Activated T-helper 17 cell treated with anti-CD3 and anti-CD28 coated beads, Interleukin-2, amount 50 U/mL, for 72 hours (primary cell): ENCODE measurements around the gene SELENOV. TPM values are rescaled to one million over a fixed set of nuclear protein-coding genes. Genes with fewer than 3 reads are reported as not detected.
"Not testable (repeated sequence)": the region's sequence is repeated elsewhere in the genome, so short reads cannot be mapped to it uniquely, and the experiment has no call there.

ENCODE experiments used
- ATAC-seq: fragments of 150-1000 bp; cut with Tn5 transposase; replicated peaks from 2 replicates; pipeline ENCODE4 v1.10.0; 2021; ENCODE audit warnings: mild to moderate bottlenecking, moderate library complexity
- H3K27ac Mint-ChIP-seq: one replicate; pipeline ENCODE4 v1.8.0; 2022; ENCODE audit warnings: mixed read lengths
- H3K27me3 Mint-ChIP-seq: one replicate; pipeline ENCODE4 v1.8.0; 2022; ENCODE audit warnings: mixed read lengths
- H3K36me3 Mint-ChIP-seq: one replicate; pipeline ENCODE4 v1.8.0; 2022; ENCODE audit warnings: low read depth, mild to moderate bottlenecking, mixed read lengths
- H3K4me1 Mint-ChIP-seq: one replicate; pipeline ENCODE4 v1.8.0; 2022; ENCODE audit warnings: mixed read lengths
- H3K4me3 Mint-ChIP-seq: one replicate; pipeline ENCODE4 v1.8.0; 2022; ENCODE audit warnings: mild to moderate bottlenecking, mixed read lengths
- H3K9me3 Mint-ChIP-seq: one replicate; pipeline ENCODE4 v1.8.0; 2022; ENCODE audit warnings: mixed read lengths
- total RNA-seq, 2 donors: library from RNA; stranded (reverse); gene quantifications; one replicate each; pipeline ENCODE4 v1.2.3, GENCODE V29; 2022

The SELENOV gene
- not detected for total RNA-seq

DNA sequence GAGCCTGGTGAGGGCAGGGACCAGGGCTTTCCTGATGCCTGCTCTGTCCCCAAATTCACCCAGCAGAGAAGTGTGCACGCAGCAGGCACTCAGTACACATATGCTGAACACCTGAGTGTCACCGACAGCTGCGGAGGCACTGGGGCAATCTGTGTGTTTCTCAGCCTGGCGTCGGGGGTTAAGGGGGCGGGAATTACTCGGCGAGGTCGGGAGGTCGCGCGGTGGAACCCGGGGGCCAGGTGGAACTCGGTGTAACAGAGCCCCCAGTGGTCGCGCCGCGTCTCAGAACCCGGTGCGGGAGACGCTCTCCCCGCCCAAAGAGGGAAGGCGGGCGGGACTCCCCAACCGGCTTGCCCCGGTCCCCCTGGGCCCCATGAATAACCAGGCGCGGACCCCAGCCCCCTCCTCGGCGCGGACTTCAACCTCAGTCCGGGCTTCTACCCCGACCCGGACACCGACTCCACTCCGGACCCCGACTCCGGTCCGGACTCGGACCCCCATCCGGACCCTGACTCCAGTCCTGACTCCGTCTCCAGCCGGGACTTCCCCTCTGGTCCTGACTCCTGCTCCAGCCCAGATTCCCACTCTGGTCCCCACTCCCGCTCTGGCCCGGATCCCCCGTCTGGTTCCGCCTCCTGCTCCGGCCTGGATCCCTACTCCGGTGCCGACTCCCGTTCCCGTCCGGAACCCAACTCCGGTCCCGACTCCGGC is at the start of gene SELENOV:
SELENOV (plus strand) TSS at position 300 of the 711 bp plus-strand sequence; CDS start at position 374, 74 bp downstream.
- no peak within 1 kb of the TSS for H3K27ac Mint-ChIP-seq
- H3K9me3 Mint-ChIP-seq: no peaks in the 10 kb centered on the region
- peaks cover 36% of the 10 kb centered on the region for H3K27me3 Mint-ChIP-seq
- peaks cover 6% of the 10 kb centered on the region for H3K36me3 Mint-ChIP-seq
- peak; percentile 34 for ATAC-seq
- peak within 1 kb of the TSS; percentile 70 for H3K4me3 Mint-ChIP-seq
- H3K4me1 Mint-ChIP-seq: peaks cover 9% of the 10 kb centered on the region

GRCh38 chr19:39465956-39466747 is 48.8 kb upstream of the SELENOV start:
- Mint-ChIP-seq H3K27me3 (no peaks in the 10 kb centered on the region), H3K36me3 (peaks cover 97% of the 10 kb centered on the region), H3K27ac (peak overlapping the region; percentile 69), H3K4me3 (no peak overlapping the region), H3K4me1 (peaks cover 7% of the 10 kb centered on the region), H3K9me3 (no peaks in the 10 kb centered on the region)
- no peak for ATAC-seq

DNA sequence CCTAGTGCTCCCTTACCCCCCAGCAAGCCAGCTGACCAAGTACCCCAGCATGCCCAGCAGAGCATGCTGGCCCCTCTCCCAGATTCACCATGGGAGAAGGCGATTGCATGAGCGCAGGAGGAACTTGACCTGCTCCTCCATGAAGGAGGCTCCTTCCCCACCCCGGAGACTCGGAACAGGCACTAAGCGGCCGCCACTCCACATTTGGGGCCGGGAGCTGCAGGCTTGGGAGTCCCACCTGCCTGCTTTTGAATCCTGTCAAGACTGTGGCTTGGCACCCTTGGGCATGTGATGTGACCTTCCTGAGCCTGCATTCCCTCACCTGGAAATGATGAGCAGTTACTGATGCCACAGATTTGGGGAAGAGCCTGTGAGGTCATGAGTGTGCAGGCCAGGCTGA is 47.0 kb upstream of the SELENOV start:
- H3K36me3 Mint-ChIP-seq: peaks cover 97% of the 10 kb centered on the region
- no peak overlapping the region for H3K4me3 Mint-ChIP-seq
- no peaks in the 10 kb centered on the region for H3K27me3 Mint-ChIP-seq
- no peaks in the 10 kb centered on the region for H3K9me3 Mint-ChIP-seq
- H3K27ac Mint-ChIP-seq: no peak overlapping the region
- H3K4me1 Mint-ChIP-seq: peaks cover 11% of the 10 kb centered on the region
- ATAC-seq: no peak

DNA sequence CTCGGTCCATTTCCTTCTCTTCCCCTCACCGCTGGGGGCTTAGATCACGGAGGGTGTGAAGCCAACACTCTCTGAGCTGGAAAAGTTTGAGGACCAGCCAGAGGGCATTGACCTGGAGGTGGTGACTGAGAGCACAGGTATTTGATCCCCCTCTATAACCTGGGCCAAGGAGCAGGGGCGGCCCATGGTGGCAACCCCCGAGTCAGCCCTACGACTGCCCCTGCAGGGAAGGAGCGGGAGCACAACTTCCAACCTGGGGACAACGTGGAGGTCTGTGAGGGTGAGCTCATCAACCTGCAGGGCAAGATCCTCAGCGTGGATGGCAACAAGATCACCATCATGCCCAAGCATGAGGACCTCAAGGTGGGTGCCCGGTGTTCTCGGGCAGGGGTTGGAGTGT is 45.9 kb upstream of the SELENOV start:
- no peaks in the 10 kb centered on the region for H3K27me3 Mint-ChIP-seq
- H3K4me3 Mint-ChIP-seq: no peak overlapping the region
- H3K27ac Mint-ChIP-seq: peak overlapping the region; percentile 58
- no peaks in the 10 kb centered on the region for H3K9me3 Mint-ChIP-seq
- no peak for ATAC-seq
- H3K4me1 Mint-ChIP-seq: peaks cover 11% of the 10 kb centered on the region
- H3K36me3 Mint-ChIP-seq: peaks cover 92% of the 10 kb centered on the region

DNA sequence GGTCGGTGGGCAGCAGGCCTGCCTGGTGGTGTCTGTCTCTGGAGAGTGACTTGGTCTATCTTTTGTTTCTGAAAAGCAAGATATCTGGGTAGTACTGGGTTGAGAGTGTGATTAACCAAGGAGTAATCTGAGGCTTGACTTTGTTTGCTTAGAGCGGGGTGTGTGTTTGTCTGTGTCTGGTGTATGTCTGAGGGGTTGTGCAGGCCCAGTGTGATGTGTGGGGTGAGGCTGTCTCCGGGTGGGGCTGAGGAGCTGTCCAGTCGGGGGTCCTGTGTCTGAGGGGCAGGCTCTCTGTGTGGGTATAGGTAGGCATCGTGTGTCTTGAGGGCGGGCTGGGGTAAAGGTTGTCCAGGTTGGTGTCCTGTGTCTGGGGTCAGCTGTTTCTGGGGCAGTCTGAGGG is 45.4 kb upstream of the SELENOV start:
- Mint-ChIP-seq H3K9me3 (no peaks in the 10 kb centered on the region), H3K27me3 (no peaks in the 10 kb centered on the region), H3K36me3 (peaks cover 92% of the 10 kb centered on the region), H3K27ac (peak overlapping the region; percentile 58), H3K4me3 (no peak overlapping the region), H3K4me1 (peaks cover 11% of the 10 kb centered on the region)
- no peak for ATAC-seq

DNA sequence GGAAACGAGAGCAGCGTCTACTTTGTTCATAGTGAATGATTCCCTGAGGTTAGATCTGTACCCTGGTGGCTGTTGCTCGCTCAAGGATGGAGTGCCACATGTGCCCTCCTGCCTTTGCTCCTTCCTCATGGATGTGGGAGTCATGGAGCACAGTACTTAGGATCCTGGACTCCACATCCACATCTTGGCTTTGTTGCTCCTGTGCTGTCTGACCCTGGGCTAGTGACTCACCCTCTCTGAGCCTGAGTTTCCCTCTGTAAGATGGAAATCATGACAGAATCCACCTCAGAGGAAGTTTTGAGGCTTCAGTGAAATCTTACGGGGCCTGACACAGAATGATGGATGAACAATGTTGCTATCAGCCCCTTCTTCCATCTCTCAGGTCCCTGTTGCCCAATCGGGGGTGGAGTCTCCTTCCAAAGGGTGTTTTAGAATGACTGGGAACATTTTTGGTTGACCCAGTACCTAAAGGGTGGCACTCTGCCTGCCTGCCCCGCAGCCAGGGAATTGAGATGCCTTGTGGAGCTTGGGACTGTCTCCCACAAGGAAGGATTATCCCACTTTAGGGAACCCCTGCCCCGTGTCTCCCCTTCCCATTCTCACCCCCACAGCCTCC is 44.1 kb upstream of the SELENOV start:
- H3K27ac Mint-ChIP-seq: peak overlapping the region; percentile 44
- no peak overlapping the region for H3K4me3 Mint-ChIP-seq
- peak; percentile 61 for ATAC-seq
- no peaks in the 10 kb centered on the region for H3K27me3 Mint-ChIP-seq
- H3K36me3 Mint-ChIP-seq: peaks cover 92% of the 10 kb centered on the region
- H3K9me3 Mint-ChIP-seq: no peaks in the 10 kb centered on the region
- peaks cover 11% of the 10 kb centered on the region for H3K4me1 Mint-ChIP-seq

DNA sequence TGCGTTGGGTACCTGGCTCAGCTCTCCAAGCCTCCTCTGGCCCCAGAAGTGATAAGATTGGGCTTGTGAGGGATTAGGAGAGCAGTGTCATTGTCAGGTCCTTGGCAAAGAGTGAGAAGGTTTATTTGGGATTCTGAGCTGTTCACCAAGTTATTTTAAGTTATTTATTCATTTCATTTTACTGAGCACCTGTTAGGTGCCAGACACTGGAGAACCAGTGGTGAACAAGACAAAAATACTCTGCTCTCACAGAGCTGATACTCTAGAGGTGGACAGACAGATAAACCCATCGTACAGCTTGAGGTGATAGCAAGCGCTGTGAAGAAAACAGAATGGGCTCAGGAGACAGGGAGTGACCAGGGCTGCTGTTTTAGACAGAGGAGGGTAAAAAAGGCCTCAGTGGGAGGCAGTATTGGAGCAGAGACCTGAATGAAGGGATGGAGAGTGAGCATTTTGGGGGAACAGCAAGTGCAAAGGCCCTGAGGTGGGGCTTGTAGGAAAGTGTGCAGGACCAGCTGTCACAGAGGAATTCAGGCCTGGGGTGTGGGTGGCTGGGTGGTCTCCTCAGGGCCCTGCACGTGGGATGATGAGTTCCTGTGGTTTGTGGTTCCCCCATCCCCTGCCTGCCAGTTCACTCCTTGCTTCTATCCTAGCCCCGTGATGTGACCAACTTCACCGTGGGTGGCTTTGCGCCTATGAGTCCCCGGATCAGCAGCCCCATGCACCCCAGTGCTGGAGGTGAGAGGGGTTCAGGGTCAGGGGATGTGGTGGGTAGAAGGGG is 43.0 kb upstream of the SELENOV start:
- Mint-ChIP-seq H3K27ac (peak overlapping the region; percentile 44), H3K4me3 (no peak overlapping the region), H3K36me3 (peaks cover 89% of the 10 kb centered on the region), H3K4me1 (peaks cover 11% of the 10 kb centered on the region), H3K27me3 (no peaks in the 10 kb centered on the region), H3K9me3 (no peaks in the 10 kb centered on the region)
- no peak for ATAC-seq

- H3K4me1 Mint-ChIP-seq: peaks cover 11% of the 10 kb centered on the region
- no peaks in the 10 kb centered on the region for H3K9me3 Mint-ChIP-seq
- no peak overlapping the region for H3K27ac Mint-ChIP-seq
- ATAC-seq: no peak
- H3K36me3 Mint-ChIP-seq: peaks cover 87% of the 10 kb centered on the region
- no peak overlapping the region for H3K4me3 Mint-ChIP-seq
- no peaks in the 10 kb centered on the region for H3K27me3 Mint-ChIP-seq
Measured at GRCh38 chr19:39472746-39473442, 42.0 kb upstream of the SELENOV start.

- no peak overlapping the region for H3K4me3 Mint-ChIP-seq
- peaks cover 11% of the 10 kb centered on the region for H3K4me1 Mint-ChIP-seq
- H3K9me3 Mint-ChIP-seq: no peaks in the 10 kb centered on the region
- H3K36me3 Mint-ChIP-seq: peaks cover 81% of the 10 kb centered on the region
- no peaks in the 10 kb centered on the region for H3K27me3 Mint-ChIP-seq
- ATAC-seq: no peak
- no peak overlapping the region for H3K27ac Mint-ChIP-seq
Measured at GRCh38 chr19:39473443-39473960, 41.4 kb upstream of the SELENOV start.

DNA sequence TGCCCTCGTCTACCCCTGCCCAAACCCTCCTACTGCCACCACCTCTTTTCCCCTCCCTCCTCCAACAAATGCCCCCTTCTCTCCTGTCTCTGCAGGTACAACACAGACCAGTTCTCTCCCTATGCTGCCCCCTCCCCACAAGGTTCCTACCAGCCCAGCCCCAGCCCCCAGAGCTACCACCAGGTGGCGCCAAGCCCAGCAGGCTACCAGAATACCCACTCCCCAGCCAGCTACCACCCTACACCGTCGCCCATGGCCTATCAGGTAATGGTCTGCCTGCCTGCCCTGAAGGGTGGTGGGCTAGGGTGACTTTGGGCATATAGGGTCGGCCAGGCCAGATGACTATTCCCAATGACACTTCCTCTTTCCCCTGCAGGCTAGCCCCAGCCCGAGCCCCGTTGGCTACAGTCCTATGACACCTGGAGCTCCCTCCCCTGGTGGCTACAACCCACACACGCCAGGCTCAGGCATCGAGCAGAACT is 40.8 kb upstream of the SELENOV start:
- no peak overlapping the region for H3K27ac Mint-ChIP-seq
- H3K4me3 Mint-ChIP-seq: no peak overlapping the region
- no peaks in the 10 kb centered on the region for H3K27me3 Mint-ChIP-seq
- no peaks in the 10 kb centered on the region for H3K9me3 Mint-ChIP-seq
- H3K4me1 Mint-ChIP-seq: peaks cover 11% of the 10 kb centered on the region
- peaks cover 74% of the 10 kb centered on the region for H3K36me3 Mint-ChIP-seq
- ATAC-seq: peak; percentile 64

DNA sequence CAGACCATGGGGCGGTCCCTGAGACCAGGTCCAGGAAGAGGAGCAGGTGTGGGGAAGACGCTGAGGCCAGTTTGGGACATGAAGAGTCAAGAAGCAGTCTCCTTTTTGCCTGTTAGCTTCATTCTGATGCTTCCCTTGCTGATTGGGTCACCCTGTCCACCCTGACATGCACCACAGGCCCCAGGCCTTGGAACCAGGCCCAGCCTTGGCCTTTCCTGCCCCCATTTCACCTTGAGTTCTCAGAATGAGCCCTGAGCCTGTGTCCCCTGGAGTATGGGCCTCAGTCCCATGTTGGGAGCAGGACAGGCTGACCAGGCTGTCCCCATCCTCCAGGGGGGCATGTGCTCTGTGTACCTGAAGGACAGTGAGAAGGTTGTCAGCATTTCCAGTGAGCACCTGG is 39.2 kb upstream of the SELENOV start:
- H3K4me3 Mint-ChIP-seq: no peak overlapping the region
- peak overlapping the region; percentile 52 for H3K27ac Mint-ChIP-seq
- H3K36me3 Mint-ChIP-seq: peaks cover 59% of the 10 kb centered on the region
- peaks cover 13% of the 10 kb centered on the region for H3K4me1 Mint-ChIP-seq
- no peaks in the 10 kb centered on the region for H3K27me3 Mint-ChIP-seq
- H3K9me3 Mint-ChIP-seq: no peaks in the 10 kb centered on the region
- no peak for ATAC-seq

GRCh38 chr19:39479319-39479801 is 35.6 kb upstream of the SELENOV start:
- H3K4me3 Mint-ChIP-seq: peak overlapping the region; percentile 89
- peaks cover 56% of the 10 kb centered on the region for H3K36me3 Mint-ChIP-seq

GRCh38 chr19:39479916-39480315 is 35.0 kb upstream of the SELENOV start:
- Mint-ChIP-seq H3K9me3 (no peaks in the 10 kb centered on the region), H3K27me3 (no peaks in the 10 kb centered on the region), H3K4me3 (peak overlapping the region; percentile 89), H3K27ac (peak overlapping the region; percentile 94), H3K36me3 (peaks cover 56% of the 10 kb centered on the region), H3K4me1 (peaks cover 18% of the 10 kb centered on the region)
- ATAC-seq: no peak

More at GRCh38 chr19:39479319-39479801, 35.6 kb upstream of the SELENOV start:
- H3K27ac Mint-ChIP-seq: peak overlapping the region; percentile 94
- ATAC-seq, H3K9me3 Mint-ChIP-seq, H3K27me3 Mint-ChIP-seq: not testable (repeated sequence)
- peaks cover 18% of the 10 kb centered on the region for H3K4me1 Mint-ChIP-seq
